HG02981 (cell line): ENCODE results near the gene SPAG17.
"Not testable (repeated sequence)": the region's sequence is repeated elsewhere in the genome, so short reads cannot be mapped to it uniquely, and the experiment has no call there.

Experiments
- ATAC-seq: cut with Tn5 transposase; IDR thresholded peaks from one replicate; pipeline ENCODE4 v1.9.1; 2021; ENCODE audit warnings: mild to moderate bottlenecking, moderate library complexity; ENCODE audit not compliant: unreplicated experiment

The SPAG17 gene

DNA sequence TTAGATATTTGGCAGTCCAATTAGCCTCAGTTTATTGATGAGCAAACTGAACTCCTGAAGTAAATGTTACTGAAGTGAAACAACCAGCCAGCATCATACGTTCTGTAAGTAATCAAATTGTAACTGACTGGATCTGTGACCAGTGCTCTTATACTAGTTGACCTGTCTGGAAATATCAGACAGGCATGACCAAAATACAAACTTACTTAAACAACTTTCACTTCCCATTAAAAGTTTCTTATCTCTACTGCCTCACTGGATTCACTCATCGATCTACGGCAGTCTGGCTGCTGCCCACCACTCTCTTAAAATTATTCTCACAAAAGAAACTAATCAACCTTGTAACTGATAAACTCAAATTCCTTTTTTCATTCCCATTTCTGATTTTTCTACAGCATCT is 199.1 kb downstream of the SPAG17 start:
- ATAC-seq = peak; percentile 68

DNA sequence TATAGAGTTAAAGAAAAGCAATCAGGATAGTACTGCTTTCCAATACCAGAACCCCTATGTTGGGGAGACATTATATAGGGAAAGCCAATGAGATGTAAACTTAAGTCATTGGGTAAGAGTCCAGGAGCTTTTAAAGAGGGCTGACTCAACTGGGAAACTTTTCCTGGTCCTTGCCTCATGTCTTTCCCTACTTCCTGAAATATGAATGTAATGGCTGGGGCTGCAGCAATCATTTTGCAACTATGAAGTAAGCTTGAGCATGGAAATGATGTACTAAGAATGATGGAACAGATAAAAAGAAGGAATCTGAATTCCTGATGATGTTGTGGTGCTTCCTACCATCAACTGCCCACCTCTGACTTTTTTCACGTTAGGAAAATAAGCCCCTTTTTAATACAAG is 199.8 kb downstream of the SPAG17 start:
- ATAC-seq = no peak

DNA sequence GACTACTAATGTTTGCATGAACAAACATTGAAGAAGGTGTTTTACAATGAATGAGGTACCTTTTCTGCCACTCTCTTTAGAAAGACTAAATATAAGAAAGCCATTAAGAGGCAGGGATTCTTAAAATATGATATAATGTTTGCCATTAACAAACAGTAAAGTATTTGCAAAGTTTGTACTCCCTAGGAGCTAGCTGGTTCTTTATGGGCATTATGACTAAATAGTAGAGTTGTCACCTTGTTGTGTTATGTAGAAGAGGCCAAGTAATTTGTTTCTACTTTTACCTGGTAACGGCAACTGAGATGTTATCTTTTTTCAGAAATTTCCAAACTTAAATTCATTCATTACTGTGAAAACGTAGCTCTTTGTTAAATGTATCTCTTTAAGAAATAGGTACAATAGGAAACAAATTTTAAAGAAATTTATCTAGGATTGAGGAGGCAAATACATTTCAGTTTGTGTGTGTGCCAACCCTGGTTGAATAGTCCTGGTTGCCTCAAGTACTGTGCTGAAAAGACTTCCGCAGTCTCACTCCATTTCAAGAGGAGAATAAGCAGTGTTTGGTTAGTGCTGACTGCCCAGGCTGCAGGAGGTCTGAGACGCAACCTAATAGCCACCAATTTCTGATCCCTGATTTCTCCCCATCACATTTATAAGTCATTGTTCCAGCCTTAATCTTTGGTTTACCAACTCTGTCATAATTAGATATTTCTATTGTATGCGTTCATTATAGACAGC is 203.4 kb downstream of the SPAG17 start:
- ATAC-seq = no peak

DNA sequence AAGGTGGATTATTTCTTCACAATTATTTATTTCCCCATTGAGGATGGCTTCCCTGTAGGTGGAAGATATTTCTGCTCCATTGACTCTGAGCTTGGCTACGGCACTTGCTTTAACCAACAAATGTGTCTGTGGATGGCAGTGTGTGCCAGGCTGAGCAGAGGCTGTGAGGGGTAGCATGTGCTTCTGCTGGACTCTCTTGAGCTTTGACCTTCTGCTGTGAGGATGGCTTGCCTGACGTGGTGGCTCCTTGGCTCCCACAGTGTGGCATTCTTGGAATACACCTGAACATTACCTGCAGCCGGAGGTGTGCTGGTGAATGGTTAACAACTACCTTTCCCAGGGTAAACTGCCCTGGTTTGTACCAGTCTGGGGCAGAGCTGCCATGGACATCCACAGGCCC is 208.6 kb downstream of the SPAG17 start:
- ATAC-seq = no peak

DNA sequence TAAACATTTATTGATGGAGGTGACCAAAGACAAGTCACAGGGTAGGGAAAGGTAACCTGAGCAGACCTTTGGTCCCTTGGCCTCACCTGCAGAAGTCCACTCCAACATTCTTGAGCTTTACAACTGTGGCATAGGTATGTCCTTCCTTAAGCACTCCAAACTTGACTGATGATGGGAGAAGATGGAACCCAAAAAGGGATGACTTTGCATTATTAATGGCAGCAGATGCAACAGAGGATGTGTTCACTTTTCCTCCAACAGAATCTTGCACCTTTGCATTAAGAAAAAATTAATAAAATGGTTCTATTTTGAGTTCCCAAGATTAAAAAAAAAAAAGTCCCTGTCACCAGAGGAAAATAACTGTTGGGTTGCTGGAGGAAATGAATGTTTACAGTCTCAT is 213.3 kb downstream of the SPAG17 start:
- no peak for ATAC-seq

DNA sequence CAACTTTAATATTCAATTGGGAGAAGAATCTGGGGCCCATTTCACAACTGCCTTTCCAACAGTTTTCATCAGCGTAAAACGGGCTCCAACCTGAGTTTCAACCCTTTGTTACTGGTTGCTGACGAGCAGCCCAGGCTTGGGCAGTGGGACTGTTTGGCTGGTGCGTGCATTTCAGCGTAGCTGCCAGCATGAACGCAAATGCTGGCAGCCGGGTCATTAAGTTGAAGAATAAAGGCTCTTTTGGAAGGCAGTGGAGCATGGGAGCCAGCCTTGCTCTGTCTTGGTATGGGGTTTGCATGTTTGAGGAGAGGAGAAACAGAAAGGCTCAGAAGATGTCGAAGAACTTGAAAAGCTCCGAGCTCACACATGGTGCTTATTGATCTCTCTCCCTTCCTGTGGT is 214.8 kb downstream of the SPAG17 start:
- no peak for ATAC-seq

DNA sequence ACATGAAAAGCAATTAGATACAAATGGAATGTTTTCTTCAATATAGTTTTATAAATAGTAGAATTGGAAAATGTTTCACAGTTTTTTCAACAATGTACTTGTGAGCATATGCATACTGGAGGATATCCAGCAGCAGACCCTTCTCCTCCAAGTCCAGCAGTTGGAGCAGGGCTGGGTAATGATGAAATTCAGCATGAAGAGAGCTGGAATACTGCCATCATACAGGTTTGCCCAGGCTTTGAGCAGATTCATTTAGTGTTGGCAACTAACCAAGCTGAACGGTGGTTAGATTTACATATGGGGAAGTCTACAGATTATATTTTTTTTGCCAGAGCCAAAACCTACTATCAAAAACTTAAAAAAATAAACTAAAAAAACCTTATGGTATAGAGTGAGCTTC is 217.1 kb downstream of the SPAG17 start:
- no peak for ATAC-seq

DNA sequence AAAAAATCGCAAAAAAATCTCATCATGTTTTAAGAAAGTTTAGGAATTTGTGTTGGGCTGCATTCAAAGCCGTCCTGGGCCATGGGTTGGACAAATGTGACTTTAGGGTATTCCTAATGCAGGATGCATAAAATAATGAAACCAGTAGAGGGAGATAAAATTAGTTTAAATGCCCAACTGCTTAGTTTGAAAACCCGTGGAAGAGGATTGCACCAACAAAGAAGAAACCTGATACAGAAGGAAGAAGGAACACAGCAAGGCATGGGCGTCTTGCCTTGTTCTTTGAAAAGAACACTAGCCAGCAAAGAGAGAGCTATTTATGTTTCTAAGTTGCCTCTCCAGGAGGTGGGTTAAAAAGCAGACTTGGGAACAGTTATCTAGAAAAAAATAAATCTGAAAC is 217.6 kb downstream of the SPAG17 start:
- ATAC-seq = no peak

DNA sequence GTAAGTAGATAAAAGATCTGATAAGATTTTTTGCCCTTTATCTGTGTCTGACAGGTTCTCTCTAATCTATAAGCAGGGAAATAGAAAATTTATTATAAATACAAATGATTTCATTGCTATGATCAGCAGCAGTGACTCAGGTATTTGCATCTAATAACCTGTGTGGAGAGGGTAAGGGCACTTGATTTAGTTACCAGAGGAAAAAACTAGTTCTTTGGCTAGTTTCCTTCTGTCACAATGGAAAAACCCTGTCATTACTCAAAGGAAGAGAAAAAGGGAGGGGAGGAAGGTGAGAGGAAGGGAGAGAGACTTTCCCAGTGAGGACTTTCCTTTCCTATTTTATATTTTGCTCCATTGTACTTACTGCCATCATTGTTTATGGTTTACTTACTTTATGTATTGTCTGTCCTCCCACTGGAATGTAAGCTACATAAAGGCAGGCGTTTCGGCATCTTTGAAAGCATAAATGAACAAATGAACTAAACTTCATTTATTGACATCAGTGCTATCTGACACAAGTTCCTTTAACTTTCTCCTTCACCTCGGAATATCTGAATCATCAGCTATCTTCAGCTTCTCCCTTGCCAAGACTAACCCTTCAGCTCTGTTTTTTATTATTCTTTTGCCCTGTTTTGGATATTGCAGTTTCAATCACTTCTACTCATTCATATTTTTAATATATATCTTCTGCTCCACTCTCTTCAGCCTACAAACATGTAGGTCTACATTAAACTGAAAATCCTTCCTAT is 220.6 kb downstream of the SPAG17 start:
- ATAC-seq = no peak

DNA sequence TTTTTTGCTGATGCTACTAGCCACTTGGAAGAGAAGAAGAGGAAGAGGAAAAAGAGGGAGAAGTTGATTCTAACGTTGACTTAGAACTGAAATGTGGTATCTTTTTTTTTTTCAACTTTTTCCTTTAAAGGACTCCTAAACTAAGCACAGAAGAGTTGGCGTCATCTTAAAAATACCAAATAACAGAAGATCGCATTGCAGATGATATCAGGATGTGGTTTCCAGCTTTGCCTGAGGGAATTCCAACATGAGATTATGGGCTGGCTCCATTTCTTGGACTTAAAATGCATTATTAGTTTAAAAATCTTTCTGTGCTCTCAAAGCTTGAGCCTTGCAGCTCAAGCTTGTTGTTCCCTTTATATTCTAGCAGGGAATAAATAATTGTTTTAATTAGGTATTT is 225.7 kb downstream of the SPAG17 start:
- no peak for ATAC-seq

DNA sequence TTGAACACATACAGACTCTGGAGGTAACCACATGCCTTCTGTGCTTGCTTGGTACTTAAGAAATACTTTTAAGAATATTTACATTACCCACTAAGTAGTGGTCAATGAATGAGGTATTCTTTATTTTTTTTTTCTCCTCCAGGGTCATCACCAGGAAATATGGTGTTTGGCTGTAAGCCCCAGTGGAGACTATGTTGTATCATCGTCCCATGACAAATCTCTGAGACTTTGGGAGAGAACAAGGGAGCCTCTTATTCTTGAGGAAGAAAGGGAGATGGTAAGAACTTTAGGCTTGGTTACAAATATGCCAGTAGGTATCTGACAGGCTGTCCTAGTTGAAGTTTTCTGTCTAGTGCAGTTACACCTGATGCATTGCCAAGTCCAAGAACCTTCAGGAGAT is 232.6 kb downstream of the SPAG17 start:
- ATAC-seq = no peak

DNA sequence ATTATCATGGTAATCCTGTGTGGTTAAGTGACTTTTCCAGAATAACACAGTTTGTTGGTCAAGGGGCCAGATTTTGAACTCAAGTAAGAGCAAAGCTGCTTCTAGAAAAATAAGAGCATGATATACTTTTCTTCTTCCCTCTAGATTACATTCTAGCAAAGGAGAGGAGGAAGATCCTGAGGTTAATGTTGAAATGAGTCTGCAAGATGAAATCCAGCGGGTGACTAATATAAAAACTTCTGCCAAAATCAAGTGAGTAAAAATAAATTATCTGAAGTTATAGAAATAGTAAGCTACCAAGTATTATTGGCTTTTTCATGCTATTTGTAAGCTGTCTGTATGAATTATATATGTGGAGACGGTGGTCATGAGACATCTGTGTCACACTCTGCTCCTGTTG is 242.7 kb downstream of the SPAG17 start:
- ATAC-seq = no peak

DNA sequence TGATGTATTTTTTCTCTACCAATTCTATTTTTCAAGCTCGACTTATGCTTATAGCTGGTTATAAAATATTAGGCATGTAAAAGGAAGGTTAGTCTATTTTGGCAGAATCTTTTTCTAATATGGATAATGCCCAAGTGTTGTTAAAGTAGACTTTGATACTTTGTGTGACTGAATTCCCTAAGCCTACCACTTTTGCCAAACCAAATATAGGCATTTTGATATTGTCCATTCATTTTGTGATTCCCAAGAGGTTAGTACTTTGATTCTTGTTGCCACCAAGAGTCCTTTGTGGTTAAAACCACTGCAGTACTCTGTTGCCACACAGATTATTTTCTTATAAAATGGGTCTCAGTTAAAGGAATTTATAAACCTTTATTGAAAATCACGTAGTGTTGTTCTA is 251.3 kb downstream of the SPAG17 start:
- ATAC-seq = no peak

DNA sequence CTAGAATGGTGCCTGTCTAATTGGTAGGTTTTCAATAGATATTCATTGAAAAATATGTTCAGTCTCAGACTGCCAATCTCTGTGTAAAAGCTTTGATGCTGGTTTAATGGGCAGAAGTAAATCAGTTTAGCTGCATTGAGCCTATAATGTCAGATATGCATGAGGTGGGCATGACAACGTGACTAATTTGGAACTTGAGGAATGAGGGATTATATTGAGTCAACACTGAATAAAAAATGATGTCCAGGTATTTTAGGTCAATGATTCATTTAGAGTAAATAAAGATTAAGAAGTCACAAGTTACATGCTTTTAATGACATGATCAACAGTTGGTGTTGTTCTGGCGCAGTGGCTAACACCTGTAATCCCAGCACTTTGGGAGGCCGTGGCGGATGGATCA is 252.5 kb downstream of the SPAG17 start:
- ATAC-seq = no peak

DNA sequence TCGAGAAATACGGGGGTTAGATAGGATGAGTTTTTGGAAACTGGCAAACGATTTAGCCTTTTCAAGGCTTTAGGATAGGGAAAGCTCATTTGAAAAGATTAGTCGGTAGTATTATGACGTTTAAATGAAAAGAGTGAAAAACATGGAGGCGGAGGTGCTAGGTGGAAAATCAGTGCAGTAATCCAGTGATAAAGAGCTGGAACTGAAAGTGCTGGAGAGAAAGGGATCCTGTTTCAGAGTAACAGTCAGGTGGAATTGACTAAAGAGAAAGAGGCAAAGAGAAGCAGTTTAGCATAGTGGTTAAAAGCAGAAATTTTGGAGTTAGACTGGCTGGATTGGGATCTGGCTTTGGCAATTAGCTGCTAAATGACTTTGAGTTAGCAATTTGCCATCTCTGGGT is 254.5 kb downstream of the SPAG17 start:
- ATAC-seq = no peak

DNA sequence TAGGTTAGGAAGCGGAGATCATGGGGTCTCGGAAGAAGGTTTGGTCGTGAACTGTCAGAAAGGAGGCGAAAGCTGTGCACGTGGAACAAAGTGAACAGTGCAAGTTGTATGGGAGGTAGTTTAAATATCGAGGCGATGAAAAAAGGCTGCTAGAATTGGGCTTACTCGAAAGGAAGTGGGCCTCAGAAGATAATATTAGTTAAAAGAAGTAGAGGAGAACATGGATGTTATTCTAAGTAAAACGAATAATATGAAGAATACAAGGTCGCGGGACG is 254.9 kb downstream of the SPAG17 start:
- ATAC-seq = no peak

DNA sequence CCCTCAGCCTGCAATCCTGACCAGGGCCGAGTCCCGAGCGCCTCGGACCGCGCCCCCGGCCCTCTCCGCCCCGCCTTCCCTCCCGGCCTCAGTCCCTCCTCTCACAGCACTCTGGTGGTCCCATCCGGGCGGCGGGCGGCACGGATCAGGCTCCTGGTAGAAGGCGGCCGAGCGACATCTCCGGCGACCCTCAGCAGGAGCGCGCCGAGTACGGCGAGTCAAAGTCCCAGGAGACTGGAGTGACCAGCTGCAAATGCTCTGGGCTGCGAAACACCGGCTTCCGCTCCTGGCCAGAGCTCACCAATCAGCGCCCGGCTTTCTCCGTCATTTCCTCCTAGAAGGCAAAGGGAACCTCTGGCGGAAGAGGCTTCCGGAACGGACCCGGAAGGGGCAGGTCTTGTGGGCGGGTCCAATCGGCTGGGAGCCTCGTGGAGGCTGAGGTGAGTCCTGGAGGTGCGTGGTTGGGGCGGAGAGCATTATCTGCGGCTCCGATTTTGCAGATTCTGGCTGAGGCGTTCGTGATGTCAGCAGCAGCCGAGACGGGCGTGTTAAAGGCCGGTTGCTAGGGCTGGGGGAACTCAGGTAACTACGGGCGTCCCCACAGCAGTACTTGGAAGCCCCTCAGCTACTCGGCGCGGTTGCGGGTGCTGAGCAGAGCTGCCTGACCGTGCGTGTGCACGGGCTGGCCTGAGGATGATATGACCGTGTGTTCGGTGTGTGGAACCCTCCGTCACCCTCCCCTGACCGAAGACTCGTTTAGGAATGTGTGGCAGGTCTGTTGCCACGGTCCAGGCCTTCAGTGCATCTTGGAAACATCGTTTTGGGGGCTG is 255.5 kb downstream of the SPAG17 start, which contains the start of the genes GDAP2 and WDR3:
TSS of gene GDAP2 (minus strand) at position 279 of the 830 bp plus-strand sequence. CDS start 9,264 bp downstream, outside the sequence.
TSS of gene WDR3 (plus strand) at position 397 of the 830 bp plus-strand sequence. CDS start 3,581 bp downstream, outside the sequence.
- peak; percentile 95 for ATAC-seq

DNA sequence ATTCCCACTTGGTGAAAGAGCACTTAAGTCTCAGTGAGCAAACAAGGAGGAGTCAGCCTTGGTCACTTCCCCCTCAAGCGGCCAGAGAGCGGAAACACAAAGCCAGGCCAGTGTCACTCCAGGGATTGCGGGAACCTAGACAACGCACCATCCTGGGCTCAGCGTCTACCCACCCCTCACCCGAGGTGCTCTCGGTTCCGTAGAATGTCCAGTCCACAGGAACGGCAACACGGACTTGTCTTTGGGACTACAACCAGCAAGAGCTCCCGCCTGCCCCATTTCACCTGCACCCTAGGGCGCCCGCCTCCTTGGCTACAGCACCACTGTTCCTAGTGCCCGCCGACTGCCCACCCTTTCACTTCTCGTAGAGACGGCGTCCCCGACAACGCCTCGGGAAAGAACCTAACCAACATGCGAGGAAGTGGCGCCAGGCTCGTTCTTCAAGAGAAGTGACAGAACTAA is 256.1 kb downstream of the SPAG17 start:
- ATAC-seq = peak; percentile 31

DNA sequence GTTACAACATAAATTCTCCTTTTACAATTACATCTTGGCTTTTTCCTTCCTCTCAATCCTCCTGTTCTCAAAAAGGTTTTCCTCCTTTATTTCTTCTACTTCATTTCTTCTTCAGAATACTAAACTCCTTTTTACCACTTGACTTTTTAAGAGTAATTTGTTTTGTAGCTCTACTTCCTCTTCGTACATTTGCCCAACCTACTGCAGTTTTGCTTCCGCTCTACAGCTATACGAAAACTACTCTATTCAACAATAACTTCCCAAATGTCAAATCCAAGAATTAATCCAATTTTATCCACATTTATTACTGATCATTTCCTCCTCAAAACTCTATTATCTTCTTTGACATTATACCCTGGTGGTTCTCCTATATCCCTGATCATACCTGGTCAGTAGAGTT is 259.0 kb downstream of the SPAG17 start:
- ATAC-seq = no peak

DNA sequence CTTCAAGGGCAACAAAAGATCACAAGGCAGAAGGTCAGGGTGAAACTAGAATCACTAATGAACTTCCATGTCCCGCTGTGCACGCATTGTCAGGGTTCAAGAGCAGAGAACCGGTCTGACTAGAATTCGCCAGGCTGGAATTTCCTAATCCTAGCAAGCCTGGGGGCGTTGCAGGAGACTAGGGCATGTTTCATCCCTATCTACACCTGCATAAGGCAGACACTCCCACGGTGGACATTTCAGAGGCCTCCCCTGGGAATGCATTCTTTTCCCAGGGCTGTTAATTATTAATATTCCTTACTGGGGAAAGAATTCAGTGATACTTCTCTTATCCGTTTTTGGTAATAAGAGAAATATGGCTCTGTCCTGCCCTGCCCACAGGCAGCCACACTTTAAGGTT is 262.3 kb downstream of the SPAG17 start:
- not testable (repeated sequence) for ATAC-seq

DNA sequence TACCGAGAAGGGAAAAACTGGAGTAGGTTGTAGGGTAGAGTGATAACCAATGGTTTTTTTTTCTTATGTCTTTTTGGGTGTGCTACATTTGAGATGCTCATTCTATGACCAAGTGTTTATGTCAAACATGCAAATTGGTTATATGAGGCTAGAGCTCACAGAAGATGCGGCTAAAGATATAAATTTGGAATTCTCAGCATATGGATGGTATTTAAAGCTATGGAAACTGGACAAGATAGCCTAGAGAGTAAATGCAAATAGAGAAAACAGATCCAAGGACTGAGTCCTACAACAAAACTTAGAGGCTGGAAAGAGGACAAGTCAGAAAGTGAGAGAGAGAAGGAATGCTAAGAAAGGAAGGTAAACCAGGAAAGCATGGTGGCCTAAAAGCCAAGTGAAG is 263.0 kb downstream of the SPAG17 start:
- ATAC-seq = no peak

DNA sequence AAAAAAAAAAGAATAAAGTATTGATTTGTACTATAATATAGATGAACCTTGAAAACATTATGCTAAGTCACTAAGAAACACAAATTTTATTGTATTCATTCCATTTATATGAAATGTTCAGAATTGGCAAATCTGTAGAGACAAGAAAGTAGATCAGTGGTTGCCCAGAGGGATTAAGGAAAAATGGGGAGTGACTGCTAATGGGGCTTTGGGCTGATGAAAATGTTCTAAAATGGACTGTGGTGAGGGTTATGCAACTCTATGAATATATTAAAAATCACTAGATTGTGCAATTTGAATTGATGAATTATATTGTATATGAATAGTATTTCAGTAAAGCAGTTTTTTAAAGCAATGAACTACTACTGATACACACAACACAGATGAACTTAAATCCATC is 265.7 kb downstream of the SPAG17 start:
- no peak for ATAC-seq
